Epithelial cell of prostate (primary cell): ENCODE measurements around the gene HDHD5.
A peak's percentile ranks its signal among the peaks of the same experiment; 100 is the strongest.
"Not testable (repeated sequence)": the region's sequence is repeated elsewhere in the genome, so short reads cannot be mapped to it uniquely, and the experiment has no call there.

Experiments
- DNase-seq: peaks from one replicate; pipeline ENCODE4 v3.0.0-alpha.2; 2011; ENCODE audit warnings: low read depth, low spot score
- H3K27ac ChIP-seq: fragments of 450-650 bp; 2 replicates; pipeline ENCODE4 v1.5.1; 2017; ENCODE audit warnings: mild to moderate bottlenecking

The HDHD5 gene

DNA sequence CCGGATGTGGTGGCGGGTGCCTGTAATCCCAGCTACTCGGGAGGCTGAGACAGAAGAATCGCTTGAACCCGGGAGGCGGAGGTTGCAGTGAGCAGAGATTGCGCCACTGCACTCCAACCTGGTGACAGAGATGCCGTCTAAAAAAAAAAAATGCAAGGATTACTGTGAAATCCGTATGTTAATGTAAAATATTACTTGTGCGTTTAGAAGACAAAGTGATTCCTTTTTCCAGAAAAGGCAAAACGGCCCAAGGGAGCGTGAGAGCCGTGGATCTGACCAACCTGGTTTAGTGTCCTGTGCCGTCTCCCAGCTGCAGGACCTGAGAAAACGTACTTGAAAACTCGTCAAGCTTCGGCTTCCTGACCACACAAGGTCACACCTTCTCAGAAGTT, 905 bp downstream of the HDHD5 start:
- no peak for DNase-seq
- H3K27ac ChIP-seq = peak overlapping the region; percentile 77

DNA sequence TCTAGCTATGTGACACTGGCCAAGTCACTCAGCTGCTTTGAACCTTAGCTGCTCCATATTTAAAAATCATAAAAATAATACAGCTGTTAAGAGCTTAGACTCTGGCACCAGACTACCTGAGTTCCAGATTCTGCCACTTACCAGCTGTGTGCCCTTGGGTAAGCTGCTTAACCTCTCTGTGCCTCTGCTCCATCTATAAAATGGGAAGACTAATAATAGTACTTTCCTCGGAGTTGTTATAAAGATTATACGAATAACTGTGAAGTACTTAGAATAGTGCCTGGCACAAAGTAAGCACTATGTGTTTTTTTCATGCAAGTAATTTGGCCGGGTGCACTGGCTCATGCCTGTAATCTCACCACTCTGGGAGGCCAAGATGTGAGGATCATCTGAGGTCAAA, 1.4 kb downstream of the HDHD5 start:
- no peak overlapping the region for H3K27ac ChIP-seq
- DNase-seq = no peak

GRCh38 chr22:17155941-17156340, 3.1 kb downstream of the HDHD5 start:
- no peak overlapping the region for H3K27ac ChIP-seq
- no peak for DNase-seq

- no peak overlapping the region for H3K27ac ChIP-seq
- no peak for DNase-seq
Measured at GRCh38 chr22:17152971-17153370, 6.1 kb downstream of the HDHD5 start.

- H3K27ac ChIP-seq = no peak overlapping the region
- no peak for DNase-seq
Measured at GRCh38 chr22:17152340-17152739, 6.7 kb downstream of the HDHD5 start.

- no peak for DNase-seq
- H3K27ac ChIP-seq = no peak overlapping the region
Measured at GRCh38 chr22:17149076-17149815, 9.8 kb downstream of the HDHD5 start.

- H3K27ac ChIP-seq = not testable (repeated sequence)
Measured at GRCh38 chr22:17147458-17147857, 11.6 kb downstream of the HDHD5 start.

GRCh38 chr22:17145021-17145680, 13.9 kb downstream of the HDHD5 start:
- DNase-seq = no peak
- H3K27ac ChIP-seq = no peak overlapping the region

More at GRCh38 chr22:17147458-17147857, 11.6 kb downstream of the HDHD5 start:
- DNase-seq = not testable (repeated sequence)

- H3K27ac ChIP-seq = no peak overlapping the region
- no peak for DNase-seq
Measured at GRCh38 chr22:17143826-17144225, 15.3 kb downstream of the HDHD5 start.

DNA sequence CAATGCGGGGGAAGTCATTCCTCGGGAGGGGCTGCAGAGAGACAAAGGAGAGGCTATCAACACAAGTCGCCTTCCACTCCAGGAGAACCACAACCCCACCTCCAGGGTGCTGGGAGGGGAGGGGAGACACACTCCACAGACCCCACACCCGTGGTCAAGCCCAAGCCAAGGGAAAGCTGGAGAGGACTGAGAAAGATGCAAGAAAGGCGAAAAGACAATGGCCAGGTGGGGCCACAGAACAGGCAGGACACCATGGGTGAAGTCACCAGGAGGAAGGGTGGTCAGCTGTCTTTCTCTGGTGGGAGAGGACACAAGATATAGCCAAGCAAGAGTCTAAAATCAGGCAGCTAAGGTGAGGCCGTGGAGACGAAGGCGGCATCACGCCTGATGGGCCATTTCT, 16.0 kb downstream of the HDHD5 start:
- no peak overlapping the region for H3K27ac ChIP-seq
- no peak for DNase-seq

DNA sequence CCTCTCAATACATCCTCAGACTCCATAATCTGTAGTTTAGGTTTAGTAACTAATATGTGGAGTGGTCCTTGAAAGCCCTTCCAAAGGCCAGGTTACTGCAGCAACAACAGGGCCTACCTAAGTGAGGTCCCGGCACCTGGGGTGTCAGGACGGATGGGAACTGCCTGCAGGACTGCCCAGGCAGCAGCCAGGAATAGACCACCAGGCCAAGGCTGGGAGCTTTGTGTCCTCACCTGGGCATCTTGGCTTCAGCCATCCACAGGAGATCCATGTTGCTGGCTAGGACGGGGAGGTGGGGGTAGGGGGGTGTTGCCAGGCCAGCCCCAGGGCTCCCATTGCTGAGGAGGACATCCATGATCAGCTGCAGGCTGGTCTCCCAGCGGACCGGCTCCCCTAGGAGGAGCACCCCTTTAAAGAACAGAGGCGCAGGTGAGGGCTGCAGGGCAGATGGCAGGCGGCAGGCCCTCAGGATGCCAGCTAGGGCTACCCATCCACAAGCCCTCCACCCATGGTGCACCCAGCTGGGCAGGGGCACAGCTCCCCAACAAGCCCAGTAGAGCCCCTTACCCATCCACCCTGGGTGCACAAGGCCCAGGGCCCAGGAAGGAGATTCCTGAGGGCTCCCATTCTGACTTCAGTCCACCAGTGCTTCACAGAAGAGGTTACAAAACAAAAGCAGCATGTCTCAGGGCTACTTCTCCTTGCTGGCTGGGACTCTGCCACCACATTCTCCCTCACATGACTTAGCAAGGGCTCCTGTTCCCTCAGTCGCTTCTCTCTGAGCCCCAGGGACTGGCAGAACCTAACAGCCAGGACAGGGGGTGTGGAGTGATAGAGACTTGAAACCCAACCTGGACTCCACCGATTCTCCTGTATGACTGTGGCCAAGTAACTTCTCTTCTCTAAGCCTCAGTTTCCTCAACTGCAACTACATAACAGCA, 18.0 kb downstream of the HDHD5 start:
- no peak for DNase-seq
- H3K27ac ChIP-seq = no peak overlapping the region

DNA sequence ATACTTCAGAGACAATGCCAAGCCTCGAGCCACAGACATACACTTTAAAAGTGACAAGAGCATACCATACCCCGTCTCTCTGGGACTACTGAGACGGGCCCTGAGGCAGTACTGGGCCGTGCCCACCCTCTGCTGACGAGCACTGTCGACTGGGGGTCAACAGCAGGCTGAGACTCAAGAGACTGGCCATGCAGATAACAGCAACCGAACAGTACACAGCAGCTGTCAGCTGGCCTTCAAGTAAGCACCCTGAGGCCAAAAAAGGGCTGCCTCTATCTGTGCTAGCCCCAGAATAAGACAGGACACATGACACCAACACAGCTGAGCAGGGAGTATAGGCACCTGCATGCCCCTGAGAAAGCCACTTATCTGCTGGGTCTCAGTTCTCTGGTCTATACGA, 19.1 kb downstream of the HDHD5 start:
- DNase-seq = no peak
- no peak overlapping the region for H3K27ac ChIP-seq

DNA sequence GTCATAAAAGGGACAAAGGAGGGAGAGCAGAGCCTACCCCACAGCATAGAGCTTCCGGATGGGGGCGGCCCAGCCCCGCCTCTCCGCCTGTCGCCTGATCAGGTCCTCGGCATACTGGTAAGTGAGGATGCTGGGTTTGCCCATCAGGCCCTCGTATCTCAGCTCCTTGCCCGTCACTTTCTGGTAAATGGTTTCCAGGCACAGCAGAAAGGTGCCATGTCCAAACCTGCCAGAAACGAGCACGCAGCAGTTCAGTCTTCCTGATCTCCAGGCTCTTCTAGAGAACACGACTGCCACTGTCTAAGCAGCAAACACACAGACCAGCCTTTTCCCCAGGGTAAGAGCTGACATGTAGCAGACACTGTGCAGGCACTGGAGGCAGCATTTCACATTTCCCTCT, 20.6 kb downstream of the HDHD5 start:
- DNase-seq = no peak
- H3K27ac ChIP-seq = no peak overlapping the region

DNA sequence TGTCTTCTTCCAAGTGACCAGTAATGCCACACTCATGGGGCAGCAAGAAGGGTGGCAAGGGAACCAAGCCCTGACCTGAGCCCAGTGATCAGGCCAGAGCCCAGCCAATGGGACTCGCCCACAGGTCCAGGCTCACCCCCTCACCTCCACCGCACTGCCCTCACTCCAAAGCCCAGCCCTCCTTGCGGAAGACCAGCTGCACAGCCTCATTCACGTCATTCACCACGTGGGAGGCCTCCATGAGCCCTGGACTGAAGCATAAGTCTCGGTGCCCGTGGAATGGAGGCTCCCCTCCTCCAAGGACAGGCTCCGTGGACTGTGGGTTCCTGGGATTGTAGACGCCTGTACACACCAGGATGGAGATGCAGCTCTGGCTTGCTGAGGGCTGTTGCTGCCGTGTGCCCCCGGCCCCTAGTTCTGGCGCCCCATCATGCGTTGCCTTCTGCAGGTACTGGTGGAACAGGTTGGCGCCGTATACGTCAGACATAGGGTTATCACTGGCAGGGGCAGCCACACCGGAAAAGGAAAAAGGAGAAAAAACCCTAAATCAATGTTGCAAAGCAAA, 21.1 kb downstream of the HDHD5 start:
- DNase-seq = no peak
- H3K27ac ChIP-seq = no peak overlapping the region

DNA sequence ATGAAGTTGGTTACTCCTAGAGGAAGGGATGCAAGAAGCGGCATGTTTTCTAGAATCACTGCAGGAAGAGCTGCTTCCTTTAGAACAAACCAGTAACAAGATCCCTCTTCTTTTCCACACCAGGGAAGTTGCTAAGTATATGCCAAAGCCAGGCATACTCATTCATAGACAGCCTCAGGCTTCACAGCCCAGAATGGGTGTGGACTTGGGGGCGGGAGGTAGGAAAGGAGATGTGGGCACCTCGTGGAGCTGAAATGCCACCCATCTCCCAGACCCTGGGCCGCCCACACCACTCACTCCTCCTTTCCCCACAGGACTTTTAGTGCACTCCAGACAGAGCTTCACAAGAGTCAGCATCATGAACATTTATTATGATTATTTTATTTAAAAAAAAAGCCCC, 21.9 kb downstream of the HDHD5 start:
- no peak for DNase-seq
- H3K27ac ChIP-seq = no peak overlapping the region

- no peak overlapping the region for H3K27ac ChIP-seq
- DNase-seq = no peak
Measured at GRCh38 chr22:17135153-17135760, 23.8 kb downstream of the HDHD5 start.

DNA sequence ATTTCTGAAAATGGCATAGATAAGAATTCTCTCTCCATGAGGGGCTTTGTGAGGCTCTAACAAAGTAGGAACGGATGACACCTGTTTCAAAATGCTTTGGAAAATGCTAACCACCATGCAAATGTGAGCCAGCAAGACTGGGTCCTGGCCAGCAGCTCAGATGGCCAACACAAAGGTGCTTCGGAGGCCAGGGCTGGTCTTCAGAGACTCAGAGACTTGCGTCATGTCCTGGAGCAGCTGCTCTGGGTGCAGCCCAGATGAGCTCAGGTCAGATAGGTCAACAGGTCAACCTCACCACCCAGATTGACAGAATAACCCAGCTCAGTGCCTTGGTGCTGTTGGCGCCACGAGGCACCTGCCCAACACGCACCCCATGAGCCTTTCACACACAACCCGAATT, 25.9 kb downstream of the HDHD5 start:
- H3K27ac ChIP-seq = no peak overlapping the region
- DNase-seq = no peak

- no peak for DNase-seq
- H3K27ac ChIP-seq = no peak overlapping the region
Measured at GRCh38 chr22:17132112-17132511, 27.0 kb downstream of the HDHD5 start.

DNA sequence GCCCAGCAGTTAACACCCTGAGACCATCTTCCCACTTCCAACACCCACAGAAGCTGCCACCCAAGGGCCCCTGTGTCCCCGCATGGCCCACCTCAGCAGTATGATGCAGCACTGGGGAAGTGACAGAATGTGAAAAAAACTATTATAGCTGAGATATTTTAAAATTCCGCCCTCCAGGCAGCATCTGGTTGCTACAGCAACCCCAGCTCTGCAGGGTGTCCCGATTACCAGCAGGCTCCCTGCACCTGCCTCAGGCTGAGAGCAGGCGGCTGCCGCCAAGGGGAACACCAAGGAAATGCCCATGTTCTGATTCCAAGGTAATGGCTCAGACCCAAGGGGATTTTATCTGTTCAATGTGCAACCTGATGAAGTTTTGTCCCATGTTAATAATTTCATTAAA, 27.4 kb downstream of the HDHD5 start:
- no peak overlapping the region for H3K27ac ChIP-seq
- DNase-seq = no peak

- DNase-seq = no peak
- no peak overlapping the region for H3K27ac ChIP-seq
Measured at GRCh38 chr22:17130199-17130598, 28.9 kb downstream of the HDHD5 start.
